ENCODE measurements around the gene TRIM51G. TPM values are rescaled to one million over a fixed set of nuclear protein-coding genes. Genes with fewer than 3 reads are reported as not detected.
"Not testable (repeated sequence)": the region's sequence is repeated elsewhere in the genome, so short reads cannot be mapped to it uniquely, and the experiment has no call there.

The TRIM51G gene, protein sequence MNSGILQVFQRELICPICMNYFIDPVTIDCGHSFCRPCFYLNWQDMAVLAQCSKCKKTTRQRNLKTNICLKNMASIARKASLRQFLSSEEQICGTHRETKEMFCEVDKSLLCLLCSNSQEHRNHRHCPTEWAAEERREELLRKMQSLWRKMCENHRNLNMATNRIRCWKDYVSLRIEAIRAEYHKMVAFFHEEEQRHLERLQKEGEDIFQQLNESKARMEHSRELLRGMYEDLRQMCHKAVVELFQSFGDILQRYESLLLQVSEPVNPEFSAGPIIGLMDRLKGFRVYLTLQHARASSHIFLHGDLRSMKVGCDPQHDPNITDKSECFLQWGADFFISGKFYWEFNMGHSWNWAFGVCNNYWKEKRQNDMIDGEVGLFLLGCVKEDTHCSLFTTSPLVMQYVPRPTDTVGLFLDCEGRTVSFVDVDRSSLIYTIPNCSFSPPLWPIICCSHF
- total RNA-seq = not detected

DNA sequence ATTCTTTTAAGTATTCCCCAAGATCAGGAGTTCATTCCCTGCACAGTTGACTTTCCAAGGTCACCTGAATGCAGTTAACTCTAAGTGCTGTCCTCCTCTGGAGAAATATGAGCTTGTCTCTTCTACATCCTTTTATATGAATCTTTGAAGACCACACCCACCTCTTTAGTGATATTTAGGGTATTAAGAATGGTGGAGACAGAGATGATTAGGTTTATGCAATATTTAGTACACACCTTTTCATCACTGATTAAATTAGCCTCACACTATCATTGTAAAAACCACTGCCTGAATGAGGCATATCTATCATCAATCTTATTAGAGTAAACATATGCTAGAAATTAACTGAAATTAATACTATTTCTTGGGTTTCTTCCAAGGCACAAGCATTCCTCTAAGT is at the start of gene TRIM51G:
TRIM51G (minus strand) TSS at position 101 of the 400 bp plus-strand sequence. CDS start 2,190 bp downstream, outside the sequence.
- H3K27me3 Mint-ChIP-seq; ATAC-seq; H3K4me3 Mint-ChIP-seq; DNase-seq; H3K27ac Mint-ChIP-seq; H3K36me3 Mint-ChIP-seq (ENCODE audit: low read depth); CTCF ChIA-PET; POLR2A ChIA-PET; H3K9me3 Mint-ChIP-seq; H3K4me1 Mint-ChIP-seq (ENCODE audit: low read depth); intact Hi-C loops (cut with micrococcal nuclease): not testable (repeated sequence)

DNA sequence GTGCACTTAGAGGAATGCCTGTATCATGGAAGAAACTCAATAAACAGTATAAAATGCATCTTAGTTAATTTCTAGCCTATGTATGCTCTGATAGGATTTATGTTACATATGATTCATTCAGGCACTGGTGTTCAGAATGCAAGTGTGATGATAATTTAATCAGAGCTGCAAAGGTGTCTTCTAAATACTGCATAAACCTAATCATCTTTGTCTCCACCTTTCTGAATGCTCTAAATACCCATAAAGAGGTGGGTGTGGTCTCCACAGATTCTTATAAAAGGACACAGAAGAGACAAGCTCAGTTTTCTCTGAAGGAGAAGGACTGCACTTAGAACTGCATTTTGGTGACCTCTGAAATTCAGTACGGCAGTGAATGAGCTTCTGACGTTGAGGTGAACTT is 44.8 kb upstream of the TRIM51G start, which contains the start of gene TRIM49B:
TRIM49B (plus strand) TSS at position 301 of the 400 bp plus-strand sequence. CDS start 2,777 bp downstream, outside the sequence.
- H3K9me3 Mint-ChIP-seq, H3K27ac Mint-ChIP-seq, POLR2A ChIA-PET: not testable (repeated sequence)

DNA sequence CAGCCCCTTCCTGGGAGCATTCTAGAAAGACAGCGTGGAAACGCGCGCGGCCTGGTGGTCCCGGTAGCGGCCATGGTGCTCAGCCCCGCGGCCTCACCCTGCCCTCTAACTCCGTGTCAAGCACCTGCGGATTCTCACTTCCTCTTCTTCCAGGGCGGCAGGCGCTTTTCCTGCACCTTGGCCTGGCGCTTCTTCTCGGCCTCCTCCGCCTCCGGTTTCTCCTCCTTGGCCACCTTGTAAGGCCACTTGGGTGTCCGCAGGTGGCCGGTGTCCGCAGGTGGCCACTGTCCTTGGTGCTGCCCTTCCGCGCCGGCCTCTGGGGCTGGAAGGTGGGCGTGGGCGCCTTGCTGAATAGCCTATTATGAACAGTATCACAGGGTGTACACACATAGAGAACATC is 15.1 kb downstream of the TRIM51G start:
- CTCF ChIA-PET; H3K36me3 Mint-ChIP-seq (ENCODE audit: low read depth); H3K27me3 Mint-ChIP-seq; intact Hi-C loops (cut with micrococcal nuclease); H3K9me3 Mint-ChIP-seq; ATAC-seq; H3K4me1 Mint-ChIP-seq (ENCODE audit: low read depth); H3K27ac Mint-ChIP-seq; H3K4me3 Mint-ChIP-seq; POLR2A ChIA-PET; DNase-seq: not testable (repeated sequence)

More for the DNA sequence above, 44.8 kb upstream of the TRIM51G start, which contains the start of gene TRIM49B:
- ATAC-seq; DNase-seq; H3K27me3 Mint-ChIP-seq; H3K36me3 Mint-ChIP-seq (ENCODE audit: low read depth); H3K4me3 Mint-ChIP-seq; intact Hi-C loops (cut with micrococcal nuclease); CTCF ChIA-PET; H3K4me1 Mint-ChIP-seq (ENCODE audit: low read depth): not testable (repeated sequence)

DNA sequence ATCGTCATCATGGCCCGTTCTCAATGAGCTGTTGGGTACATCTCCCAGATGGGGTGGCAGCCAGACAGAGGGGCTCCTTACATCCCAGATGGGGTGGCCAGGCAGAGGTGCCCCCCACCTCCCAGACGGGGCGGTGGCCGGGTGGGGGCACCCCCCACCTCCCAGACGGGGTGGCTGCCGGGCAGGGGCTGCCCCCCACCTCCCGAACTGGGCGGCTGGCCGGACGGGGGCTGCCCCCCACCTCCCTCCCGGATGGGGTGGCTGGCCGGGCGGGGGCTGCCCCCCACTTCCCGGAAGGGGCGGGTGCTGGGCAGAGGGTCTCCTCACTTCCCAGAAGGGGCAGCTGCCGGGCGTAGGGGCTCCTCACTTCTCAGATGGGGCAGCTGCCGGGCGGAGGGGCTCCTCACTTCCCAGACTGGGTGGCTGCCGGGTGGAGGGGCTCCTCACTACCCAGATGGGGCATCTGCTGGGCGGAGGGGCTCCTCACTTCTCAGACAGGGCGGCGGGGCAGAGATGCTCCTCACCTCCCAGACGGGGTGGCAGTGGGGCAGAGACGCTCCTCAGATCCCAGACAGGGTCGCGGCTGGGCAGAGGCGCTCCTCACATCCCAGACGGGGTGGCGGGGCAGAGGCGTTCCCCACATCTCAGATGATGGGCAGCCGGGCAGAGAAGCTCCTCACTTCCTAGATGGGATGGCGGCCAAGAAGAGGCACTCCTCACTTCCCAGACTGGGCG is 28.2 kb downstream of the TRIM51G start:
- H3K9me3 Mint-ChIP-seq; H3K36me3 Mint-ChIP-seq (ENCODE audit: low read depth); intact Hi-C loops (cut with micrococcal nuclease); H3K4me1 Mint-ChIP-seq (ENCODE audit: low read depth); POLR2A ChIA-PET; H3K4me3 Mint-ChIP-seq; ATAC-seq; H3K27me3 Mint-ChIP-seq; DNase-seq; CTCF ChIA-PET; H3K27ac Mint-ChIP-seq: not testable (repeated sequence)

- ATAC-seq; H3K27me3 Mint-ChIP-seq; intact Hi-C loops (cut with micrococcal nuclease); H3K9me3 Mint-ChIP-seq; H3K4me3 Mint-ChIP-seq; H3K4me1 Mint-ChIP-seq (ENCODE audit: low read depth); H3K27ac Mint-ChIP-seq; H3K36me3 Mint-ChIP-seq (ENCODE audit: low read depth); POLR2A ChIA-PET; DNase-seq; CTCF ChIA-PET: not testable (repeated sequence)
Observed at GRCh38 chr11:48945796-48946195, 37.9 kb downstream of the TRIM51G start.

Other genes with a start within 250 kb of the TRIM51G start
- not detected for gene TRIM49B, start 44.9 kb upstream of the TRIM51G start, total RNA-seq
- not detected for gene TRIM64C, start 75.2 kb upstream of the TRIM51G start, total RNA-seq
- not detected for gene FOLH1, start 224.7 kb upstream of the TRIM51G start, total RNA-seq

Data from activated CD8-positive, alpha-beta T cell treated with anti-CD3 and anti-CD28 coated beads for 36 hours (primary cell).